Renal cortex interstitium (tissue), 15 donors: ENCODE results near the gene PPM1K. TPM values are rescaled to one million over a fixed set of nuclear protein-coding genes. Genes with fewer than 3 reads are reported as not detected.
"Not testable (repeated sequence)": the region's sequence is repeated elsewhere in the genome, so short reads cannot be mapped to it uniquely, and the experiment has no call there.

Experiments used
- DNase-seq, 11 donors: peaks; one replicate each; pipeline ENCODE4 v3.0.0-alpha.2; 2013; ENCODE audit warnings: low read depth in 9 of 11, low spot score in 4 of 11; ENCODE audit errors: extremely low read depth in 1 of 11
- long read RNA-seq, 16 experiments: transcript quantifications; one replicate each; lab custom pipeline, GENCODE V29; 2026
- polyA plus RNA-seq, 3 donors: library from polyadenylated mRNA; unstranded; fragments of 120-200 nt; gene quantifications; one replicate each; pipeline ENCODE4 v1.2.1, GENCODE V29; 2013; ENCODE audit not compliant: insufficient read length in 3 of 3

Gene PPM1K
- polyA plus RNA-seq = 10 to 100 TPM; 14.7 to 23.9 (median 17.5) TPM
- long read RNA-seq, donor 1, partial matches to known transcripts = 0 of 1 reads
- long read RNA-seq, donor 1, other reads (novel, unspliced or antisense) = 0 of 1 reads
- long read RNA-seq, donor 2, full-length matches to known transcripts = 1 of 1 reads
- long read RNA-seq, donor 2, partial matches to known transcripts = 0 of 1 reads
- long read RNA-seq, donor 2, other reads (novel, unspliced or antisense) = 0 of 1 reads
- long read RNA-seq, donor 3, partial matches to known transcripts = 0 of 1 reads
- long read RNA-seq, donor 3, other reads (novel, unspliced or antisense) = 0 of 1 reads
- long read RNA-seq, donor 4, full-length matches to known transcripts = 2 of 2 reads
- long read RNA-seq, donor 4, partial matches to known transcripts = 0 of 2 reads
- long read RNA-seq, donor 4, other reads (novel, unspliced or antisense) = 0 of 2 reads
- long read RNA-seq, donor 5 = 0 reads
- long read RNA-seq, donor 6, full-length matches to known transcripts = 4 of 4 reads
- long read RNA-seq, donor 6, partial matches to known transcripts = 0 of 4 reads
- long read RNA-seq, donor 6, other reads (novel, unspliced or antisense) = 0 of 4 reads
- long read RNA-seq, donor 7, full-length matches to known transcripts = 2 of 2 reads
- long read RNA-seq, donor 7, partial matches to known transcripts = 0 of 2 reads
- long read RNA-seq, donor 7, other reads (novel, unspliced or antisense) = 0 of 2 reads
- long read RNA-seq, donor 8 = 0 reads
- long read RNA-seq, donor 9, full-length matches to known transcripts = 1 of 1 reads
- long read RNA-seq, donor 9, partial matches to known transcripts = 0 of 1 reads
- long read RNA-seq, donor 9, other reads (novel, unspliced or antisense) = 0 of 1 reads
- long read RNA-seq, donor 10, full-length matches to known transcripts = 2 of 2 reads
- long read RNA-seq, donor 10, partial matches to known transcripts = 0 of 2 reads
- long read RNA-seq, donor 10, other reads (novel, unspliced or antisense) = 0 of 2 reads
- long read RNA-seq, donor 11, full-length matches to known transcripts = 4 of 4 reads
- long read RNA-seq, donor 11, partial matches to known transcripts = 0 of 4 reads
- long read RNA-seq, donor 11, other reads (novel, unspliced or antisense) = 0 of 4 reads
- long read RNA-seq, donor 12, full-length matches to known transcripts = 1 of 1 reads
- long read RNA-seq, donor 12, partial matches to known transcripts = 0 of 1 reads
- long read RNA-seq, donor 12, other reads (novel, unspliced or antisense) = 0 of 1 reads
- long read RNA-seq, donor 13 = 0 reads
- long read RNA-seq, donor 14, full-length matches to known transcripts = 3 of 3 reads
- long read RNA-seq, donor 14, partial matches to known transcripts = 0 of 3 reads
- long read RNA-seq, donor 14, other reads (novel, unspliced or antisense) = 0 of 3 reads
- long read RNA-seq, donor 15, full-length matches to known transcripts = 2 of 2 reads
- long read RNA-seq, donor 15, partial matches to known transcripts = 0 of 2 reads
- long read RNA-seq, donor 15, other reads (novel, unspliced or antisense) = 0 of 2 reads
- long read RNA-seq, donor 16, full-length matches to known transcripts = 3 of 3 reads
- long read RNA-seq, donor 16, partial matches to known transcripts = 0 of 3 reads
- long read RNA-seq, donor 16, other reads (novel, unspliced or antisense) = 0 of 3 reads

DNA sequence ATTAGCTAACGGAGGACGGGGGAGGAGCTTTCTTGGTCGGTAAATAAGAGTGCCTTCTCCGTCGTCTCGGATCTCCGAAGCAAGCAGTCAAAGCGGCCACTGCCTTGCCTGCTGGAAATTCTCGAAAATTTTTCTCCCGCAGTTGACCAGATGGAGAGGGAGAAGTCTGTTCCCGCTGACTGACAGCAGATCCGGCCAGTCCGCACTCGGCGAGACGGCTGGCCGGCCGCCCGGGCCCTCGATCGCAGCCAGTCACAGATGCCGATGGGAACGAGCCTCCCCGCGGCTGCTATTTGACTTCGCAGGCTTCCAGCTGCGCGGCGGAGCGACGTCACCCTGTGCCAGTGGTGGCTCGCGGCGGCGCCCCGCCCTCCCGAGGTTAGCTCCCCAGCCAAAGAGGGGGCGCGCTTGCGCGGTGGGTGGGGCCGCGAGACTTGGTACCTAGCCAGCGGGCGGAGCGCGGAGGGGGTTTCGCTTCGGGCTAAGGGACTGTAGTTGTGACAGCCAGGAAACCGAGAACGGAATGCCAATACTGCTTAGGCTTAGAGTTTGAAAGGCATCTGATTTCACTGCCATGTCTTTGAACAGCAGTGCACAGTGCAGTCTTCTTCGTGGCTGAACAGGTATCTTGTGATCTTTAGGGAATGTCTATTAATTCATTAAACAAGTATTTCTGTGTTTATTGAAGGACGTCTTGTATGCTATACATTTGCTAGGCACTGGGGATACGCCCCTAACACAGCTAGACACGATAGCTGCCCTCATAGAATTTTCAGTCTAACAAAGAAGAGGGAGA lies at the start of gene PPM1K:
Gene PPM1K (minus strand): TSS at position 123 of the 796 bp plus-strand sequence. CDS start 5,978 bp downstream, outside the sequence.
- DNase-seq = peak; percentile 95 to 99 (median 98)

DNA sequence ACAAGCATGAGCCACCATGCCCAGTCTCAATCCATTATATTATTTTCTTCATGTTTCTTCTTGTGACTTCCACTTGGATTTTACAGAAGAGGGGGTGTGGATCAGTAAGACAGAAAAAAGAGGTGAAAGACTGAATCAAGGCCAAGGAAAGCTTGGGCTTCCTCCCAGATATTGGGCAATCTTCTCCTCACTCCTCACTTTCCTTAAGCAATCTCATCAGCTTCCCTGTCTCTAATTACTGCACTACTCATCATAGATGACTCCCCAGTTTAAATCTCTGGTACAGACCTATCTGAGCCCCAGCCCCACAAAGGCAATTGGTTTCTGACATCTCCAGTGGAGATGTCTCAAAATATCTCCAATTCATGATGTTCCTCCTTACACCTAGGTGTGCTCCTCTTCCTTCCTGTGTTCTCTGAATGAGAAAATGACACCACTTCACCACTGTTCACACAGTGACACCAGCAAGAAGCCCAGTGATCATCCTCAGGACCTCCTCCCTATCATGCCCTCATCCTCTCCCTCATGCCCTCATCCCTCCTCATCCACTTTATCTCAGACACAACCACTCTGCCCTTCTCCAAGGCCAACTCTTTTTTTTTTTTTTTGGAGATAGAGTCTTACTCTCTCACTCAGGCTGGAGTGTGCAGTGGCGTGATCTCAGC lies 49.5 kb upstream of the PPM1K start:
- DNase-seq = no peak

- DNase-seq = no peak
Measured at GRCh38 chr4:88327665-88328064, 43.3 kb upstream of the PPM1K start.

DNA sequence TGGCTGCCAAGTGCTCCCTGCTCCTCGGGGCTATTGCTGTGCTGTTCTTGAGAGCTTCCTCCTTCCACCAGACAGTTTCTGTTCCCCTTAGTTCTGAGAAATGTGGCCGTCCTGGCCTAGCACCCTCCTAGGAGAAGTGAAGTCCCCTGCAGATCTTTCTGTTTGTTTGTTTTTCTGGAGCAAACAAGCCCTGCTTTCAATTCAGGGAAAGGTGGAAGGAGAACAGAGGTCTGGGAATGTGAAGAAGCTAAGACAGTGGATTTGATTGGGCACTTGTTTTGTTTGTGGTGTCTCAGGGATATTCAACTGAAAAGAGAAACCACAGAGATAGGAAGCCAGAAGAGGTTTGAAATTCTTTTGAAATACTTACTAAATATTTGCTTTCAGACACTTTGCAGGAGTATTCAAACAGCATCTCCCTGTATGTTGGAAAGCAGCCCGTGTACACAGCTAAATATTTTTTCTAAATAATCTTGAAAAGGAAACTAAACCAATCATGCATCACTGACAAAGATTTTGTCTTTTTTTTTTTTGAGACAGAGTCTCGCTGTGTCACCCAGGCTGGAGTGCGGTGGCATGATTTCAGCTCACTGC lies 36.5 kb upstream of the PPM1K start:
- no peak for DNase-seq

- no peak for DNase-seq
Measured at GRCh38 chr4:88320224-88320779, 35.9 kb upstream of the PPM1K start.

DNA sequence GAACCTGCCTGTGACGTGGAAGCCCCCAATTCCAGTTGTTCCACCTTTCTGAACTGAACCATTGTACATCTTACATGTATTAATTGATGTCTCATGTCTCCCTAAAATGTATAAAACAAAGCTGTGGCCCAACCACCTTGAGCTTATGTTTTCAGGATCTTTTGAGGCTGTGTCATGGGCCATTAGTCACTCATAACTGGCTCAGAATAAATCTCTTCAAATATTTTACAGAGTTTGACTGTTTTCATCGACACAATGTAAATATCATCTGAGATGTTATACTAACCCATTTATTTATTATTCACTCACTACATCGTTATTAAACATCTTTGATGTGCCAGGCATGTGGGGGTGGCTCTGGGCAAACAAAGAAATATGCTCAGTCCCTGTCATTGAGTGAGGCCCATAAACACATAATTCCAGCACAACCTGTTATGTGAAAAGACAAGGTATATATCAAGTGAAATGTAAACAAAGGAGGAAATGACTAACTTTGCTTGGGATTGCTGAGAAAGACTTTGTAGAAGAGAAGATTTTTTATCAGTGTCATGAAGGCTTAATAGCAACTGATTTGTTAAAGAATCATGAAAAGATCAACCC lies 34.5 kb upstream of the PPM1K start:
- DNase-seq = no peak

DNA sequence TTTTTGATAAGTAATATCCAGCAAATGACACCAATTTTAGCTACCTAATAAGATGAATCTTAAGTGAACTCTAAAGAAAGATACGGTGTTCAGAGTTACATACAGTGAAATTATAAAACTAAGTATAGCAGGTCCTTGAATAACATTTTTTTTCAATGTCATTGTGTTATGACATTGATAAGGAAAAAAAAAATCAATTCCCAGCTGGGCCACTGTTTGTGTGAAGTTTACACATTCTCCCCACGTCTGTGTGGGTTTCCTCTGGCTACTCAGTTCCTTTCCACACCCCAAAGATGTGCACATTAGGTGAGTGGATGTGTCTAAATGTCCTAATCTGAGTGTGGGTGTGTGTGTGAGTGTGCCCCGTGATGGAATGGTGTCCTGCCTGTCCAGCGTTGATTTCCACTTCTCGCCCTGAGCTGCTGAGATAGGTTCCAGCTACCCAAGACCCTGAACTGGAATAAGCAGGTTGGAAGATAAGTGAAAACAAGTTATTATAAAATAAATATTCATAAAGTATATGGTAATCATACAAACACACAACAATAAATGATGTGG lies 31.2 kb upstream of the PPM1K start:
- DNase-seq = no peak

DNA sequence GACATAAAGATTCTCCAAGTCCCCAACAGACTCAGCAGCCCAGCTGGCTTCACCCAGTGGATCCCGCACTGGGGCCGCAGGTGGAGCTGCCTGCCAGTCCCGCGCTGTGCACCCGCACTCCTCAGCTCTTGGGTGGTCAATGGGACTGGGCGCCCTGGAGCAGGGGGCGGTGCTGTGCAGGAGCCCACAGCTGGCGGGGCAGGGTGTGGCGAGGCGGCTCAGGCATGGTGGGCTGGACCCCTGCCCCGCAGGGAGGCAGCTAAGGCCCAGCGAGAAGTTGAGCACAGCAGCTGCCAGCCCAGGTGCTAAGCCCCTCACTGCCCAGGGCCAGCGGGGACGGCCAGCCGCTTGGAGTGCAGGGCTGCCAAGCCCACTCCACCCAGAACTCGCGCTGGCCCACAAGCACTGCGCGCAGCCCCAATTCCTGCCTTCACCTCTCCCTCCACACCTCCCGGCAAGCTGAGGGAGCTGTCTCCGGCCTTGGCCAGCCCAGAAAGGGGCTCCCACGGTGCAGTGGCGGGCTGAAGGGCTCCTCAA lies 28.8 kb upstream of the PPM1K start:
- not testable (repeated sequence) for DNase-seq

DNA sequence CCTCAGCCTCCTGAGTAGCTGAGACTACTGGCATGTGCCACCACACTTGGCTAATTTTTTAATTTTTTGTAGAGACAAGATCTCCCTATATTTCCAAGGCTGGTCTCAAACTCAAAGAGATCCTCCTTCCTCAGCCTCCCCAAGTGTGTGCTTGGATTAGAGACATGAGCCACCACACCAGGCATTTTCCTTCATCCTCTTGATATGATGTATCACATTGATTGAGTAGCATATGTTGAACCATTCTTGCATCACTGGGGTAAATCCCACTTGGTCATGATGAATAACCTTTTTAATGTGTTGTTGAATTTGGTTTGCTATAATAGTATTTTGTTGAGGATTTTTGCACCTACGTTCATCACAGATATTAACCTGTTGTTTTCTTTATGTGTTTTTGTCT lies 24.2 kb upstream of the PPM1K start:
- no peak for DNase-seq

DNA sequence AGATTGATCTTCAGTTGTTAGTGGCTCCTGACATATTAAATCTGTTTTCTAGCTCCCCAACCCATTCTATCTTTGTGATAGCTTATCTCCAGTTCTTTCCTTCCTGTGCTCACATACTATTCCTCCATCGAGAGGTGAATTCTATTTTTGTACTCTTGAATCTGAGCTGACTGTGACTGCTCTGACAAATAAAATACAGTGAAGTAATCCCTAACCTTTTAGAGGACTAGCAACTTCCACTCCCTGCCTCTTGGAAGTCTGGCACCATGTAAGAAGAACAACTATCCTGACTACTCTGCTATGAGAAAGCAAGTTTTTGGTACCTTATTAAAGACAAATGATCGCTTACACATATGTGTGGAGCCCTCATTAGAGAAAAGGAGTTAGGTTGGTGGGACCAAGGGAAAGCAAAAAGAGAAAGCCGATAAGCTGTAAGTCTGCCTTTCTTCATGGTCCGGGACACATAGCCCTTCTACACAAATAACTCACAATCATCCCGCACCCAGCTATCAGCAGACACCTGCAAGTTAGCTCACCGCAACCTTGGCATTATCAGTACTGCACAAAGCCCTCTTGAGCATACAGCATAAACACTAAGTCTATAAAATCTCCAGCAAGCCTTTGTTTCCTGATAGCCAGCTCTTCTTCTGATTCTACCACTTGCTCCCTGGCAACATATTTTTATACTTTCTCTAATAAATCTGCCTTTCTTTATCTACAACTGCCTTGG lies 13.5 kb upstream of the PPM1K start:
- DNase-seq = no peak

GRCh38 chr4:88297212-88297516 lies 12.8 kb upstream of the PPM1K start:
- DNase-seq = no peak

GRCh38 chr4:88296413-88297211 lies 12.3 kb upstream of the PPM1K start:
- no peak for DNase-seq

- DNase-seq = no peak
Measured at GRCh38 chr4:88295656-88296055, 11.3 kb upstream of the PPM1K start.

DNA sequence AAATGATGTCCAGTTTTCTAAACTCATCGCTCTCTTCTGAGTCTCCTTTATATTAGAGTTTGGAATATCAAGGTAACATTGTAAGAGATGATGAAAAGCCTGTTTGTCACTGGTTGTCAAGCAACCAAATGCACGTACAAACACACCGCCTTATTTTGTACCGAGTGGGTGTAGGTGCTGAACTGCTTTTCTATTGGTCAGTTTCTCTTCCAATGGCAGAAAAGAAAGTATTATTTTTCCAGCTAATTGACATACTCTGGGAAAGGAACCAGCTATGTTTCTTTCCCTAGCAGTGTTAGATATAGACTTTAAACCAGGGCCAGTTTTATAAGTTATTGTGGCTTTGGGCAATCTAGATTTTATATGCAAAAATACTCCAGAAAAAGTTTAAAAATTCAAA lies 6.6 kb upstream of the PPM1K start:
- DNase-seq = peak in 6 of 11 donors; percentile 1 to 34 (median 26)
